KOPT-K1 (cell line): ENCODE data around the gene TANC1.

Source experiments
- H3K27ac ChIP-seq: fragments of 200-600 bp; sonication (generic); 2 replicates; pipeline ENCODE4 v1.5.1; 2016; ENCODE audit warnings: antibody characterized with exemption, mild to moderate bottlenecking, low read depth, low read length; ENCODE audit not compliant: poor library complexity, severe bottlenecking
- H3K36me3 ChIP-seq: fragments of 200-600 bp; sonication (generic); 2 replicates; pipeline ENCODE4 v1.5.1; 2017; ENCODE audit warnings: antibody characterized with exemption, mild to moderate bottlenecking, low read length, moderate library complexity; ENCODE audit not compliant: insufficient read depth
- H3K9me3 ChIP-seq: fragments of 200-600 bp; sonication (generic); 2 replicates; pipeline ENCODE4 v1.5.1; 2017; ENCODE audit warnings: antibody characterized with exemption, low read length, mild to moderate bottlenecking; ENCODE audit not compliant: insufficient read depth, poor library complexity, severe bottlenecking

Gene TANC1

GRCh38 chr2:159199761-159200465, 231.5 kb downstream of the TANC1 start:
- Histone ChIP-seq H3K9me3 (no peaks in the 10 kb centered on the region), H3K27ac (no peak overlapping the region), H3K36me3 (no peaks in the 10 kb centered on the region)

- H3K36me3 ChIP-seq = no peaks in the 10 kb centered on the region
- no peak overlapping the region for H3K27ac ChIP-seq
- H3K9me3 ChIP-seq = no peaks in the 10 kb centered on the region
Measured at GRCh38 chr2:159200498-159200897, 232.1 kb downstream of the TANC1 start.

- H3K9me3 ChIP-seq = no peaks in the 10 kb centered on the region
- H3K36me3 ChIP-seq = no peaks in the 10 kb centered on the region
- no peak overlapping the region for H3K27ac ChIP-seq
Measured at GRCh38 chr2:159201360-159202063, 233.1 kb downstream of the TANC1 start.

GRCh38 chr2:159202568-159203071, 234.2 kb downstream of the TANC1 start:
- Histone ChIP-seq H3K36me3 (no peaks in the 10 kb centered on the region), H3K9me3 (no peaks in the 10 kb centered on the region), H3K27ac (no peak overlapping the region)

GRCh38 chr2:159204381-159205144, 236.1 kb downstream of the TANC1 start:
- Histone ChIP-seq H3K9me3 (no peaks in the 10 kb centered on the region), H3K36me3 (no peaks in the 10 kb centered on the region), H3K27ac (no peak overlapping the region)

GRCh38 chr2:159206736-159207380, 238.4 kb downstream of the TANC1 start:
- no peaks in the 10 kb centered on the region for H3K9me3 ChIP-seq
- no peak overlapping the region for H3K27ac ChIP-seq
- H3K36me3 ChIP-seq = no peaks in the 10 kb centered on the region

- Histone ChIP-seq H3K27ac (no peak overlapping the region), H3K36me3 (no peaks in the 10 kb centered on the region), H3K9me3 (no peaks in the 10 kb centered on the region)
Measured at GRCh38 chr2:159208438-159208837, 240.0 kb downstream of the TANC1 start.

GRCh38 chr2:159209341-159210306, 241.2 kb downstream of the TANC1 start:
- Histone ChIP-seq H3K36me3 (no peaks in the 10 kb centered on the region), H3K9me3 (no peaks in the 10 kb centered on the region), H3K27ac (no peak overlapping the region)

GRCh38 chr2:159211447-159212396, 243.3 kb downstream of the TANC1 start:
- no peaks in the 10 kb centered on the region for H3K36me3 ChIP-seq
- H3K9me3 ChIP-seq = no peaks in the 10 kb centered on the region
- no peak overlapping the region for H3K27ac ChIP-seq

GRCh38 chr2:159213296-159213695, 244.9 kb downstream of the TANC1 start:
- no peaks in the 10 kb centered on the region for H3K36me3 ChIP-seq

GRCh38 chr2:159214325-159214865, 246.0 kb downstream of the TANC1 start:
- no peaks in the 10 kb centered on the region for H3K36me3 ChIP-seq
- no peak overlapping the region for H3K27ac ChIP-seq
- no peaks in the 10 kb centered on the region for H3K9me3 ChIP-seq

More at GRCh38 chr2:159213296-159213695, 244.9 kb downstream of the TANC1 start:
- Histone ChIP-seq H3K9me3 (no peaks in the 10 kb centered on the region), H3K27ac (no peak overlapping the region)

GRCh38 chr2:159215116-159215515, 246.7 kb downstream of the TANC1 start:
- no peaks in the 10 kb centered on the region for H3K9me3 ChIP-seq
- no peaks in the 10 kb centered on the region for H3K36me3 ChIP-seq
- no peak overlapping the region for H3K27ac ChIP-seq

- no peak overlapping the region for H3K27ac ChIP-seq
- no peaks in the 10 kb centered on the region for H3K36me3 ChIP-seq
Measured at GRCh38 chr2:159217676-159218075, 249.2 kb downstream of the TANC1 start.

More at GRCh38 chr2:159217676-159218075, 249.2 kb downstream of the TANC1 start:
- H3K9me3 ChIP-seq = no peaks in the 10 kb centered on the region
